Upper lobe of left lung (tissue), 6 donors: Measurements from ENCODE around the gene SPINK5. TPM values are rescaled to one million over a fixed set of nuclear protein-coding genes. Genes with fewer than 3 reads are reported as not detected.

Source experiments
- ATAC-seq, 2 donors: fragments of 200-7000 bp; cut with Tn5 transposase; one replicate each; pipeline ENCODE4 v1.9.1; 2022; ENCODE audit warnings: mild to moderate bottlenecking in 2 of 2, moderate library complexity in 2 of 2; ENCODE audit not compliant: low FRiP score in 2 of 2
- DNase-seq, 2 donors: peaks; one replicate each; pipeline ENCODE4 v3.0.0-alpha.2; 2019 to 2020
- H3K27ac ChIP-seq, 4 donors: fragments of 200-600 bp; sonication (generic); one replicate each; pipeline ENCODE4 v1.5.1; 2016 to 2019
- H3K27me3 ChIP-seq, 4 donors: fragments of 200-600 bp; sonication (generic); one replicate each; pipeline ENCODE4 v1.5.1; 2017 to 2019
- H3K36me3 ChIP-seq, 4 donors: fragments of 200-600 bp; sonication (generic); one replicate each; pipeline ENCODE4 v1.5.1; 2016 to 2019
- H3K4me1 ChIP-seq, 4 donors: fragments of 200-600 bp; sonication (generic); one replicate each; pipeline ENCODE4 v1.5.1; 2018 to 2019
- H3K4me3 ChIP-seq, 4 donors: fragments of 200-600 bp; sonication (generic); one replicate each; pipeline ENCODE4 v1.5.1; 2017 to 2019; ENCODE audit warnings: mild to moderate bottlenecking in 2 of 4, moderate library complexity in 1 of 4
- H3K9me3 ChIP-seq, 4 donors: fragments of 200-600 bp; sonication (generic); one replicate each; pipeline ENCODE4 v1.5.1; 2018 to 2019
- EP300 ChIP-seq, 4 donors: sonication (generic); formaldehyde crosslinking; IDR thresholded peaks; one replicate each; pipeline ENCODE4 v1.5.1; 2017; ENCODE audit warnings: antibody characterized with exemption in 4 of 4, control low read depth in 2 of 4
- POLR2A ChIP-seq, 4 donors: fragments of 450-650 bp; IDR thresholded peaks; one replicate each; pipeline ENCODE4 v1.5.1; 2016 to 2017; ENCODE audit warnings: antibody characterized with exemption in 4 of 4, mild to moderate bottlenecking in 2 of 4
- POLR2AphosphoS5 ChIP-seq, 2 donors: sonication (generic); formaldehyde crosslinking; IDR thresholded peaks; one replicate each; pipeline ENCODE4 v1.5.1; 2017; ENCODE audit warnings: antibody characterized with exemption in 2 of 2
- WGBS, 2 donors: methylation state at CpG; one replicate each; pipeline ENCODE4 v1.1.5; 2017 to 2018; 5-methylcytosine and 5-hydroxymethylcytosine counted together
- total RNA-seq, 6 donors: library from RNA; depleted of rRNA in 4 of 6; stranded (reverse); fragments of >200 nt in 4 of 6; gene quantifications; one replicate each; pipeline versions ENCODE4 v1.1.0 to v1.2.1, GENCODE V29; 2016 to 2021
- TF ChIP-seq, protein P1 (sequence below), 6 experiments: fragments of 450-650 bp in 4 of 6; fragments of 200-600 bp in 2 of 6; sonication (generic) in 2 of 6; IDR thresholded peaks; one replicate each; pipeline ENCODE4 v1.5.1; 2016 to 2019; ENCODE audit warnings: antibody characterized with exemption in 6 of 6
- donor health status: DM: no; HTN: no; CAD: no; lungs with moderate emphysema.
- donor health status: DM: no; HTN: yes; CAD: no; lungs with severe emphysema.

SPINK5 gene
- total RNA-seq, 6 donors from 2014 or later = 0.91 to 6.2 (median 2.7) TPM

DNA sequence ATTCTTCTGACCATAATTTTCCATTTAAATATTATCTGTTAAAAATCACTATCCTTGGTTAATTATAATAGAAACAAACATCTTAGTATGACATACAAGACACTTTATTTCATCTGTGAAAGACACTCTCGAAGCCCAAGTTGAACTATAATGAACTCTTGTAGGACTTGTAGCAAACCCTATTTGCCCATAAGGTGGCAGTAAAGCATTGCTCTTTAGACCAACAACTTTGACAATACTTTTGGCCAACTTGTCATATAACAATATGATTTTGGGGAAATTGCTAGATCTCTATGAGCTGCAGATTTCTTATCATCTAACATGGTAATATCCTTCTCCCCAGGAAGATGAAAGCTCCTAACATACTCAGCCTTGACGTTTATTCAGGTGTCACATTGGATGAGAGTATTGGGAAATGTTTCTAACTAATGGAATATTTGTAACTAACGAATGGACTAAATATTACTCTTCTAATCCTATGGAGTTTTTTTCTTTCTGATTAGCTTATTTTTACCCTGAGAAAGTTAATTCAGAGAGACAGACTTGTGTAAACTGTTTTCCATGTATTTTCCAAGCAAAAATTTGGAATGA is 115.5 kb downstream of the SPINK5 start:
- Histone ChIP-seq H3K4me1 (no peaks in the 10 kb centered on the region), H3K36me3 (no peaks in the 10 kb centered on the region), H3K27me3 (no peaks in the 10 kb centered on the region), H3K27ac (no peak overlapping the region), H3K4me3 (no peak overlapping the region), H3K9me3 (no peaks in the 10 kb centered on the region)
- TF ChIP-seq, protein P1, sequence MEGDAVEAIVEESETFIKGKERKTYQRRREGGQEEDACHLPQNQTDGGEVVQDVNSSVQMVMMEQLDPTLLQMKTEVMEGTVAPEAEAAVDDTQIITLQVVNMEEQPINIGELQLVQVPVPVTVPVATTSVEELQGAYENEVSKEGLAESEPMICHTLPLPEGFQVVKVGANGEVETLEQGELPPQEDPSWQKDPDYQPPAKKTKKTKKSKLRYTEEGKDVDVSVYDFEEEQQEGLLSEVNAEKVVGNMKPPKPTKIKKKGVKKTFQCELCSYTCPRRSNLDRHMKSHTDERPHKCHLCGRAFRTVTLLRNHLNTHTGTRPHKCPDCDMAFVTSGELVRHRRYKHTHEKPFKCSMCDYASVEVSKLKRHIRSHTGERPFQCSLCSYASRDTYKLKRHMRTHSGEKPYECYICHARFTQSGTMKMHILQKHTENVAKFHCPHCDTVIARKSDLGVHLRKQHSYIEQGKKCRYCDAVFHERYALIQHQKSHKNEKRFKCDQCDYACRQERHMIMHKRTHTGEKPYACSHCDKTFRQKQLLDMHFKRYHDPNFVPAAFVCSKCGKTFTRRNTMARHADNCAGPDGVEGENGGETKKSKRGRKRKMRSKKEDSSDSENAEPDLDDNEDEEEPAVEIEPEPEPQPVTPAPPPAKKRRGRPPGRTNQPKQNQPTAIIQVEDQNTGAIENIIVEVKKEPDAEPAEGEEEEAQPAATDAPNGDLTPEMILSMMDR (IDR thresholded peaks at IDR 0.05) = peak; percentile 33 to 75 (median 56)
- TF ChIP-seq POLR2AphosphoS5 (IDR thresholded peaks at IDR 0.05) = no peak
- 29 to 37% methylated on average over 3 of the region's 3 CpGs for WGBS, 2 donors
- ATAC-seq = peak in 1 of 2 donors; percentile 83
- DNase-seq = no peak

DNA sequence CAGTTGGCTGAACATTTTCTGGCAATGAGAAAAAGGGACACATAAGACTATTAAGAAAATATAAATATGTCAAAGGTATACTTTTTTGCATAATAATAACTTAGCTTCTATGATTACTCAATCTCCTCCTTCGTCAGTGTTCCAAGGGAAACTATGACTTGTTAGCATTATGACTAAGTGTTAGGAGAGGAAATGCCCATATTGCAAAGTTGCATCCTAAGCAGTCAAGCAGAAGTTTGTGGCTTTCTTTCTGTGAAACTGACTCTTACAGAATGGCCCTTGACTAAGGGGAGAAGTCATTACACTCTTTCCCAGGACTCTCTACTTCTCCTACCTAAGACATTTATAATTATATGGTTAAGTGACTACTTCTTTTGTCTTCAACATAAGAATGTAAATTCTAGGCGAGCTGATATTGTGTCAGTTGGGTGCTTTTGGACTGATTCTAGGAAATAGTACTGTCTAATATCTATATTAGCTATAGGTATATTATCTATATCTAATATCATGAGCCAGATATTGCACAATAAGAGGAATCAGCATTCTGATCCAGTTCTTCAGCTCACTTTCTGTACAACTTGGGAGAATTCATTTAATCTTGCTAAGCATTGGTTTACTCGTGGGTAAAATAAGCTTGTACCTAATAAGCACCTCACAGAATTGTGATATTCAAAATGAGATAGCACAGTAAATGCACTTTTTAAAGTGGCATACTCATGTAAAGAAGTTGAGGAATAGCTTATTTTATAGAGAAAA is 122.6 kb downstream of the SPINK5 start:
- no peak for DNase-seq
- no peaks in the 10 kb centered on the region for H3K9me3 ChIP-seq
- H3K27me3 ChIP-seq = no peaks in the 10 kb centered on the region
- H3K4me1 ChIP-seq = peaks cover 0 to 4% (median 0%) of the 10 kb centered on the region in 4 donors
- no peaks in the 10 kb centered on the region for H3K36me3 ChIP-seq
- WGBS, 2 donors = 40 to 46% methylated on average over 3 of the region's 3 CpGs
- TF ChIP-seq POLR2A (IDR thresholded peaks at IDR 0.05) = no peak
- TF ChIP-seq, protein P1 (IDR thresholded peaks at IDR 0.05) = no peak
- TF ChIP-seq EP300 (IDR thresholded peaks at IDR 0.05) = peak in 2 of 4 donors; percentile 46 to 97
- peak in 1 of 2 donors; percentile 70 for TF ChIP-seq POLR2AphosphoS5 (IDR thresholded peaks at IDR 0.05)
- ATAC-seq = peak; percentile 80 to 91
- no peak overlapping the region for H3K4me3 ChIP-seq
- peak overlapping the region; percentile 8 to 77 (median 55) for H3K27ac ChIP-seq

Other genes with a start within 250 kb of the SPINK5 start
- gene SPINK1, start 232.3 kb upstream of the SPINK5 start, total RNA-seq = 10 to 100 TPM in 2 of 6 donors, not detected in 4; 10.0 to 14.3 TPM
- 1,000 to 10,000 TPM in 1 of 6 donors, 100 to 1,000 TPM in 5; 324 to 1,419 (median 520) TPM for gene SCGB3A2, start 185.3 kb upstream of the SPINK5 start, total RNA-seq
- not detected for gene C5orf46, start 157.4 kb upstream of the SPINK5 start, total RNA-seq
- not detected for gene SPINK14, start 104.6 kb downstream of the SPINK5 start, total RNA-seq
- not detected for gene SPINK6, start 139.1 kb downstream of the SPINK5 start, total RNA-seq
- gene MARCOL, start 174.5 kb downstream of the SPINK5 start, total RNA-seq = not detected
- gene SPINK13, start 204.8 kb downstream of the SPINK5 start, total RNA-seq = not detected
- gene SPINK7, start 248.4 kb downstream of the SPINK5 start, total RNA-seq = not detected